NCI-H460 (cell line): ENCODE data around the gene RBCK1. TPM values are rescaled to one million over a fixed set of nuclear protein-coding genes. Genes with fewer than 3 reads are reported as not detected.

Experiments
- small RNA-seq, 2 experiments: library from RNA; depleted of rRNA; stranded (forward); fragments of <200 nt; gene quantifications; one replicate each; pipeline ENCODE3, GENCODE V24; 2014
- total RNA-seq: library from RNA; depleted of rRNA; stranded (reverse); fragments of >200 nt; shearing (Covaris generic); gene quantifications from 2 replicates; pipeline ENCODE4 v1.2.3, GENCODE V29; 2014; rRNA removed

Gene RBCK1
- total RNA-seq, 1 experiment from 2014 or later: 211 TPM

Small RNAs within 50 kb of the gene (small RNA-seq; reads per million reads assigned to genes)
- gene RF00019: 0 reads per million in 2 experiments

Other genes starting within 250 kb of the RBCK1 start
- gene DEFB128, start 218.6 kb upstream of the RBCK1 start, total RNA-seq: not detected in 2 replicates
- gene DEFB129, start 181.0 kb upstream of the RBCK1 start, total RNA-seq: not detected in 2 replicates
- gene DEFB132, start 150.6 kb upstream of the RBCK1 start, total RNA-seq: not detected in 2 replicates
- 1.0 and 3.4 TPM in 2 replicates for gene C20orf96, start 117.5 kb upstream of the RBCK1 start, total RNA-seq
- gene ZCCHC3, start 110.7 kb upstream of the RBCK1 start, total RNA-seq: 18.8 and 20.9 TPM in 2 replicates
- 11.0 and 11.1 TPM in 2 replicates for gene SOX12, start 82.7 kb upstream of the RBCK1 start, total RNA-seq
- 16.3 and 26.4 TPM in 2 replicates for gene NRSN2, start 61.2 kb upstream of the RBCK1 start, total RNA-seq
- 433 and 534 TPM in 2 replicates for gene TRIB3, start 27.5 kb upstream of the RBCK1 start, total RNA-seq
- gene TBC1D20, start 54.2 kb downstream of the RBCK1 start, total RNA-seq: 24.6 and 27.5 TPM in 2 replicates
- 108 and 124 TPM in 2 replicates for gene CSNK2A1, start 135.5 kb downstream of the RBCK1 start, total RNA-seq
- gene TCF15, start 202.0 kb downstream of the RBCK1 start, total RNA-seq: 0.32 TPM in 1 of 2 replicates, not detected in the other
- gene SRXN1, start 244.9 kb downstream of the RBCK1 start, total RNA-seq: 811 and 839 TPM in 2 replicates